Smooth muscle cell of trachea (primary cell): ENCODE results near the gene CCDC68. TPM values are rescaled to one million over a fixed set of nuclear protein-coding genes. Genes with fewer than 3 reads are reported as not detected.

Source experiments
- total RNA-seq: library from RNA; depleted of rRNA; stranded (reverse); fragments of >200 nt; gene quantifications from 2 replicates; pipeline ENCODE4 v1.2.1, GENCODE V29; 2014

Gene CCDC68
- total RNA-seq: 2.6 and 4.6 TPM in 2 replicates

GRCh38 chr18:54958704-54959625 is at the start of gene CCDC68:
TSS of gene CCDC68 (minus strand) at chr18:54959461. CDS start at chr18:54942791, 16,670 bp downstream.

Other genes starting within 250 kb of the CCDC68 start
- 1.0 and 2.0 TPM in 2 replicates for gene RAB27B, start 131.0 kb downstream of the CCDC68 start, total RNA-seq